Pancreas (tissue), 10 donors: ENCODE measurements around the gene FAIM2. TPM values are rescaled to one million over a fixed set of nuclear protein-coding genes. Genes with fewer than 3 reads are reported as not detected.
A peak's percentile ranks its signal among the peaks of the same experiment; 100 is the strongest.

Experiments
- ATAC-seq, 4 donors: fragments of 200-7000 bp; cut with Tn5 transposase; one replicate each; pipeline versions ENCODE4 v1.8.0 to v1.9.1; 2020; ENCODE audit warnings: mild to moderate bottlenecking in 4 of 4, moderate library complexity in 4 of 4
- DNase-seq, 6 donors: peaks; one replicate each; pipeline ENCODE4 v3.0.0-alpha.2; 2020
- FAIRE-seq: peaks from 2 replicates; lab custom pipeline; 2012; peaks lifted over from hg19 to GRCh38; lab: Jason Lieb, UNC
- H3K27ac ChIP-seq, 4 donors: fragments of 200-600 bp; sonication (generic); 1 replicate in 3 of 4; 2 replicates in 1 of 4; pipeline versions ENCODE4 v1.5.0 to v1.8.0; 2020
- H3K27me3 ChIP-seq, 4 donors: fragments of 200-600 bp; one replicate each; pipeline ENCODE4 v1.8.0; 2021
- H3K36me3 ChIP-seq, 3 donors: fragments of 200-600 bp; sonication (generic) in 1 of 3; one replicate each; pipeline versions ENCODE4 v1.5.0 to v1.8.0; 2020 to 2021
- H3K4me1 ChIP-seq, 3 donors: fragments of 200-600 bp; one replicate each; pipeline ENCODE4 v1.8.0; 2021
- H3K4me3 ChIP-seq, 4 donors: fragments of 200-600 bp; sonication (generic) in 2 of 4; one replicate each; pipeline versions ENCODE4 v1.5.0 to v1.8.0; 2020 to 2021
- H3K9me3 ChIP-seq, 4 donors: fragments of 200-600 bp; one replicate each; pipeline ENCODE4 v1.8.0; 2021
- CTCF ChIP-seq, 4 donors: fragments of 200-600 bp; sonication (generic) in 3 of 4; IDR thresholded peaks; one replicate each; pipeline versions ENCODE4 v1.5.0 to v1.8.0; 2021; ENCODE audit warnings: antibody characterized with exemption in 4 of 4
- WGBS, 2 donors: extraction: QIAGEN DNeasy Blood & Tissue Kit; methylation state at CpG; one replicate each; pipeline ENCODE4 v1.1.7; 2013; 5-methylcytosine and 5-hydroxymethylcytosine counted together
- intact Hi-C, 3 donors: fragments of 100-400 bp; cut with DNase I; formaldehyde crosslinking; loops; one replicate each; pipeline versions ENCODE4 v1.11.1 to v1.14.2; 2022
- polyA plus RNA-seq, 2 donors: library from polyadenylated mRNA; stranded (reverse); fragments of 200-250 nt; gene quantifications; one replicate each; pipeline ENCODE4 v1.2.3, GENCODE V29; 2013
- total RNA-seq, 6 donors: library from RNA; stranded (reverse); fragmentation: NEBNext Ultra II Directional in 4 of 6; extraction: Animal tissue kit (Norgen Biotek cat#: 25700) in 4 of 6; gene quantifications; one replicate each; pipeline versions ENCODE4 v1.2.1 to v1.2.4, GENCODE V29; 2021 to 2023
- donor health status: healthy with polysubstance abuse.
- donor health status: DM: no; HTN: no; CAD: no; lungs with moderate emphysema.
- donor health status: DM: no; HTN: no; CAD: no.
- donor health status: control.
- donor health status: control.
- donor health status: Bipolar disorder and iron deficiency.
- donor health status: DM: yes; HTN: yes; CAD: no.
- donor health status: DM: no; HTN: no; CAD: no.
- donor health status: DM: no; HTN: no; CAD: no.
- donor health status: DM: yes; HTN: yes; CAD: no.

The FAIM2 gene
- total and polyA plus RNA-seq, 8 donors, result 0.14 to 2.1 (median 0.56) TPM

DNA sequence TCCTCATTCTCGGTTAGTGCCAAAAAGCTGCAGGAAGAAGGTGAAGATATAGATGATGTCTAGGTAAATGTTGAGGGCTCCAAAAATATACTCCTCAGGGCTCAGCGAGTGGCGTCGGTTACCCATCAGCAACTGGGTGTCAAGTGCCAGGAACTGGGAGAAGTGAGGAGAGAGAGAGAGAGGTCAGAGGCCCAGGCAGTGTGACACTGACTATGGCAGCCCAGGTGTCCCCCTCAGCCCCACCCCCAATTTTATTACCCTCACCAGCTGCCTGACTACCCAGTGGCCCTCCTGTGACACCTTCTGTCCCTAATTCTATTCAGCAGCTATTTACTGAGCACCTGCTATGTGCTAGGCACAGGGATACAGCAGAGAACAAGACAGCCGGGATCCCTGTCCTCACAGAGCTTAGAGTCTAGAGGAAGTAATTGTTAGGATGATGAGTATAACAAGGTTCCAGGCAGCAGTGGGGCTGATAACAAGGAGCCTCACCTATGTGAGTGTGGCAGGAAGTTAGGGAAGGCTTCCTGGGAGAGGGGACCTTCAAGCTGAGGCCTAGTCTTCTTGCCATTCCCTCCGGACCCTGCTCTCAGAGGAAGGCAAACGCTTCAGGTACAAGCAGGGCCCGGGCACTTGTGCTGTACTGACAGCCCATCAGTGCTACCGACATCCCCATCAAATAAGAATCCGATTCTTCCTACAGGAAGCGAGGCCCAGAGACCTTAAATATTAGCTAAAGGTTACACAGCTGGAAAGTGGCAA lies 33.0 kb downstream of the FAIM2 start:
- TF ChIP-seq CTCF (IDR thresholded peaks at IDR 0.05), result no peak
- FAIRE-seq, result no peak
- H3K9me3 ChIP-seq, result no peaks in the 10 kb centered on the region
- peaks cover 3 to 12% (median 5%) of the 10 kb centered on the region in 3 donors for H3K4me1 ChIP-seq
- WGBS, 2 donors, result 88 to 91% methylated on average over 11 of the region's 11 CpGs
- intact Hi-C loops, result no loop called here
- no peak overlapping the region for H3K4me3 ChIP-seq
- no peak for DNase-seq
- no peak overlapping the region for H3K27ac ChIP-seq
- no peak for ATAC-seq
- no peaks in the 10 kb centered on the region for H3K27me3 ChIP-seq
- H3K36me3 ChIP-seq, result no peaks in the 10 kb centered on the region

DNA sequence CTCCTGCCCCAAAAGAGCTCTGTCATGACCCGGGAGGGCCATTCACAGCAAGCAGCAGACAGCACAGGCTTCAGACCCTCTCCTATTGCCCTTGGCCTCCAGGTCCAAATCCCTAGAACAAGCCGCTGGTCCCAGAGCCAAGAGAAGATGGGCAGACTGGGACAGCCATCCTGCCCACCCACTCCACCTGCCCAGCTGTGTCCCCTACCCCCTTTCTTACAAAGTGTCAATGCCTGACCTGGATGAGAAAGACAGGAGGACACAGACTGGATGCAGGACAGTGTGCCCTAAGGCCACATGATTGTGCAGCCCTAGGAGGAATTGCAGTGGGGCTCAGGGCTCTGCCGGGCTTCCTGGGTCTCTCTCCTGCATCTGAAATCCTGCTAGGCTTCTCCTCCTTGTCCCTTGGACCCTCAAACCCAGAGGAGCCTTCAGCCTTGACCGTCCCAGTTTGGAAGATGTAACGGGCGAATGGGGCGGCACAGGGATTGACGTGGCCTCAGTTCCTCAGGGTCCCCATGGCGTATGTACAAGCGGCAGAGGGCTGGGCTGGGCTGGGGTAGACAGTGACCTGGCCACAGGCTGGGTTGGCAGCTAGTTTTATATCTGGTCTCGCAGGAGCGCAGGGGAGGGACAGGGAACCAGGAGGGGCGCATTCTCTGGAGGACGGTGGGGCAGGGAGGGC lies 33.7 kb downstream of the FAIM2 start:
- Histone ChIP-seq H3K27ac (peak overlapping the region in 2 of 4 donors; percentile 33 to 70), H3K4me1 (peaks cover 3 to 12% (median 5%) of the 10 kb centered on the region in 3 donors), H3K4me3 (no peak overlapping the region), H3K36me3 (no peaks in the 10 kb centered on the region), H3K9me3 (no peaks in the 10 kb centered on the region), H3K27me3 (no peaks in the 10 kb centered on the region)
- ATAC-seq (no peak), FAIRE-seq (no peak), DNase-seq (peak in 1 of 6 donors; percentile 50)
- TF ChIP-seq CTCF (IDR thresholded peaks at IDR 0.05), result no peak
- WGBS, 2 donors, result 92 to 95% methylated on average over 14 of the region's 14 CpGs
- intact Hi-C loops, result loop anchor here in 2 of 3 donors (10.0 kb wide), 2 partner anchors 195 to 205 kb away; no protein-coding TSS in a partner anchor

- ATAC-seq (peak; percentile 67 to 85 (median 74)), FAIRE-seq (no peak), DNase-seq (peak in 5 of 6 donors; percentile 44 to 71 (median 67))
- H3K4me1 ChIP-seq, result peaks cover 3 to 12% (median 5%) of the 10 kb centered on the region in 3 donors
- H3K9me3 ChIP-seq, result no peaks in the 10 kb centered on the region
- intact Hi-C loops, result loop anchor here in 2 of 3 donors (10.0 kb wide), 2 partner anchors 196 to 206 kb away; no protein-coding TSS in a partner anchor
- peak overlapping the region in 3 of 4 donors; percentile 8 to 70 (median 33) for H3K27ac ChIP-seq
- H3K27me3 ChIP-seq, result no peaks in the 10 kb centered on the region
- H3K36me3 ChIP-seq, result no peaks in the 10 kb centered on the region
- no peak overlapping the region for H3K4me3 ChIP-seq
- no peak for TF ChIP-seq CTCF (IDR thresholded peaks at IDR 0.05)
- WGBS, 2 donors, result 45 to 47% methylated on average over 16 of the region's 16 CpGs
These were observed 34.5 kb downstream of the FAIM2 start for GRCh38 chr12:49868952-49869815.

DNA sequence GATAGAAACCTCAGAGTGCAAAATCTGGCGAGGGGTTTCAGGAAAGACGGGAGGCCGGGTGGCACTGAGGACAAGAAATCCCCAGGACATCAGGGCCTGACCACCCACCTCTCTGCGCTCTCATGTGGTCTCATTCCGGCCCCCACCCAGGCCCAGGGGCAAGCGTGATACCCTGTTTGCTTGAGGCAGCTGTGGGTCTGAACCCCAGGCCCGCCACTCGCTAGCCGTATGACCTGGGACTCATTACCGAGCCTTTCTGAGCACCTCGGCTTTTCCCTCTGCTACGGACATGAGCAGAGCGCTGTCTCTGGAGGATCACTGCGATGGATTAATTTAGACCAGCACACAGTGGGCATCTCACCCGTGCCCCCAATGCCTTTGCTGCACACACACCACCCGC lies 35.3 kb downstream of the FAIM2 start:
- H3K4me1 ChIP-seq, result peaks cover 3 to 12% (median 5%) of the 10 kb centered on the region in 3 donors
- no peaks in the 10 kb centered on the region for H3K9me3 ChIP-seq
- H3K36me3 ChIP-seq, result no peaks in the 10 kb centered on the region
- FAIRE-seq, result no peak
- H3K4me3 ChIP-seq, result no peak overlapping the region
- no peak for ATAC-seq
- H3K27ac ChIP-seq, result peak overlapping the region in 3 of 4 donors; percentile 8 to 70 (median 31)
- no peaks in the 10 kb centered on the region for H3K27me3 ChIP-seq
- intact Hi-C loops, result loop anchor here in 2 of 3 donors (10.0 kb wide), 2 partner anchors 196 to 206 kb away; no protein-coding TSS in a partner anchor
- DNase-seq, result no peak
- 83 to 88% methylated on average over 16 of the region's 16 CpGs for WGBS, 2 donors
- TF ChIP-seq CTCF (IDR thresholded peaks at IDR 0.05), result no peak
